BE2C (cell line): ENCODE data around the gene DICER1.

Experiments
- DNase-seq: peaks from one replicate; pipeline ENCODE4 v3.0.0-alpha.2; 2020
- H3K27me3 ChIP-seq: fragments of 250-450 bp; sonication (Bioruptor Pico); 2 replicates; pipeline ENCODE4 v1.5.1; 2020; ENCODE audit warnings: mild to moderate bottlenecking
- H3K36me3 ChIP-seq: fragments of 250-450 bp; sonication (Bioruptor Pico); 2 replicates; pipeline ENCODE4 v1.5.1; 2020; ENCODE audit warnings: mild to moderate bottlenecking
- H3K4me1 ChIP-seq: fragments of 250-450 bp; sonication (Bioruptor Pico); 2 replicates; pipeline ENCODE4 v1.5.1; 2020
- H3K4me3 ChIP-seq: 2 replicates; pipeline ENCODE4 v1.5.1; 2011; ENCODE audit warnings: low read depth, low read length
- H3K9me3 ChIP-seq: fragments of 250-450 bp; sonication (Bioruptor Pico); 2 replicates; pipeline ENCODE4 v1.5.1; 2020
- TF ChIP-seq, protein P1 (sequence below): IDR thresholded peaks from 2 replicates; pipeline ENCODE4 v1.5.1; 2012; ENCODE audit warnings: mild to moderate bottlenecking, low read depth, low read length

Gene DICER1

DNA sequence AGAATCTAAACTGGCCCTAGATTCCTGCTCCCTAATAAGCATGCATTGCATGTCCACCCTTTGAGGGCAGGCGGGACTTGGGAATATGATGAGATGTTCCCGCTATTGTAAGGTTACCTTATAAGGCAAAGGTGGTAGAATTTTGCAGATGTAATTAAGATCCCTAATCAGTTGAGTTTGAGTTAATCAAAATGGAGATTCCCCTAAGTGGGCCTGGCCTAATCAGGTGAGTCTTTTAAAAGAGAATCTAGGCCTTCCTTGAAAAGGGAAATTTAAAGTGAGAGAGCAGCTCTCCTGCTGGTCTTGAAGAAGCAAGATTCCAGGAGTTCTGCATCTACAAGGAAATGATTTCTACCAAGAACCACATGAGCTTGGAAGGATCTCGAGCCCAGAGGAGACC, 83.4 kb downstream of the DICER1 start:
- H3K9me3 ChIP-seq = no peaks in the 10 kb centered on the region
- no peak for DNase-seq
- H3K36me3 ChIP-seq = no peaks in the 10 kb centered on the region
- H3K4me3 ChIP-seq = no peak overlapping the region
- TF ChIP-seq, protein P1, sequence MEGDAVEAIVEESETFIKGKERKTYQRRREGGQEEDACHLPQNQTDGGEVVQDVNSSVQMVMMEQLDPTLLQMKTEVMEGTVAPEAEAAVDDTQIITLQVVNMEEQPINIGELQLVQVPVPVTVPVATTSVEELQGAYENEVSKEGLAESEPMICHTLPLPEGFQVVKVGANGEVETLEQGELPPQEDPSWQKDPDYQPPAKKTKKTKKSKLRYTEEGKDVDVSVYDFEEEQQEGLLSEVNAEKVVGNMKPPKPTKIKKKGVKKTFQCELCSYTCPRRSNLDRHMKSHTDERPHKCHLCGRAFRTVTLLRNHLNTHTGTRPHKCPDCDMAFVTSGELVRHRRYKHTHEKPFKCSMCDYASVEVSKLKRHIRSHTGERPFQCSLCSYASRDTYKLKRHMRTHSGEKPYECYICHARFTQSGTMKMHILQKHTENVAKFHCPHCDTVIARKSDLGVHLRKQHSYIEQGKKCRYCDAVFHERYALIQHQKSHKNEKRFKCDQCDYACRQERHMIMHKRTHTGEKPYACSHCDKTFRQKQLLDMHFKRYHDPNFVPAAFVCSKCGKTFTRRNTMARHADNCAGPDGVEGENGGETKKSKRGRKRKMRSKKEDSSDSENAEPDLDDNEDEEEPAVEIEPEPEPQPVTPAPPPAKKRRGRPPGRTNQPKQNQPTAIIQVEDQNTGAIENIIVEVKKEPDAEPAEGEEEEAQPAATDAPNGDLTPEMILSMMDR = no peak
- no peaks in the 10 kb centered on the region for H3K4me1 ChIP-seq
- peaks cover 32% of the 10 kb centered on the region for H3K27me3 ChIP-seq

DNA sequence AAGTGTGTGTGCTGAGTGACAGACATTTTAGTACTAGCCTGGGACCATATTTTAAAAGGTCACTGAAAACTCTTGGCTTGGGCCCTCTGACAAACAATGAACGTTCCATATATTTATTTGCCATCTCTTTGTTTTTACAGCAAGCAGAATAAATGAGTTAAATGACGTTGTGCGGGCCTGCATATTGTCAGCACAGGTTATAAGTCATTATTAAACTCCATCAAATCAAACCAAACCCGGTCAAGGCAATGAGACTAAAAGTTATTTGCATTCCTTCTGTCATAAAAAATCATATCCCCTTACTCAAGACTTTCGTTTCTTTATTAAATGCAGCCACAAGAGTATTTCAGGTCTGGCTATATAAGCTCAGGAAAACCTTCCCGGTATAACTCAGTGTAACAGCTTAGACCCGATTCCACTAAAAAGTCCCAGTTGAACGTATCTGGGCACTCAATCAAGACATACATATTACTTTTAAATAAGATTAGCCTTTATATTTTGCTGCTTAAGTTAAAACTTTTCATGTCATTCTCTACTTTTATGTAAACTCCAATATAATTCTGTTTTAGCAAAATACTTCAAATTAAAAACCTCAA, 84.9 kb downstream of the DICER1 start:
- no peaks in the 10 kb centered on the region for H3K9me3 ChIP-seq
- TF ChIP-seq, protein P1 = no peak
- no peak for DNase-seq
- H3K27me3 ChIP-seq = peaks cover 32% of the 10 kb centered on the region
- no peak overlapping the region for H3K4me3 ChIP-seq
- H3K36me3 ChIP-seq = no peaks in the 10 kb centered on the region
- no peaks in the 10 kb centered on the region for H3K4me1 ChIP-seq

DNA sequence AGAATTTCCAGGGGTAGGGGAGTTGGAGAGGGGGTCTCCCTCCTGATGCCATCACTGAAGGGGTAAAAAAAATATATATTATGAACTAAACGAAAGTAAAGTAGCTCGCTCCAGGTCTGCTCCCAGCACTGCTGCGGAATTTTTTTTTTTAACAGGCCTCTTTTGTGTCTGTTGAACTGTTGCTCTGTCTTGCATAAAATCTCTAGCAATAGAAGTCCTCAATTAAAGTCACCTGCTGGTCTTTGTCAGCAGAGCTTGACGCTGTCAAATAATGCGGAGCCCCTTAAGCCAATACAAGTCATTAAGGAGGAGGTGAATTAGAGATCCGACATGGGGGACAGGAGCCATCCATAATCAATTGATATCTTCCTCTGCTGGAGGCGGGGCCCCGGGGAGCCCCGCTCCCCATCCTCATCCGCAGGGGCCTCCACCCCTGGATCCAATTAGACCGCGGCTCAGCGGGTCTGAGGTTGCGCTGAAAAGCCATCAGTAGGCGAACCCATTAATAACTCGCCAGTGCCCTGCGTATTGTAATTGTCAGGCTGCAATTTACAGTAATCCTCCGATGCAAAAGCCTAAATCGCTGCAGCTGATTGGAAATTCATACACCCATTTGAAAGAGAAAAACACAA, 85.6 kb downstream of the DICER1 start:
- Histone ChIP-seq H3K4me3 (peak overlapping the region; percentile 3; the same call in 1 of the 2 replicates), H3K36me3 (no peaks in the 10 kb centered on the region), H3K27me3 (peaks cover 32% of the 10 kb centered on the region), H3K9me3 (no peaks in the 10 kb centered on the region), H3K4me1 (no peaks in the 10 kb centered on the region)
- TF ChIP-seq, protein P1 = no peak
- DNase-seq = no peak

DNA sequence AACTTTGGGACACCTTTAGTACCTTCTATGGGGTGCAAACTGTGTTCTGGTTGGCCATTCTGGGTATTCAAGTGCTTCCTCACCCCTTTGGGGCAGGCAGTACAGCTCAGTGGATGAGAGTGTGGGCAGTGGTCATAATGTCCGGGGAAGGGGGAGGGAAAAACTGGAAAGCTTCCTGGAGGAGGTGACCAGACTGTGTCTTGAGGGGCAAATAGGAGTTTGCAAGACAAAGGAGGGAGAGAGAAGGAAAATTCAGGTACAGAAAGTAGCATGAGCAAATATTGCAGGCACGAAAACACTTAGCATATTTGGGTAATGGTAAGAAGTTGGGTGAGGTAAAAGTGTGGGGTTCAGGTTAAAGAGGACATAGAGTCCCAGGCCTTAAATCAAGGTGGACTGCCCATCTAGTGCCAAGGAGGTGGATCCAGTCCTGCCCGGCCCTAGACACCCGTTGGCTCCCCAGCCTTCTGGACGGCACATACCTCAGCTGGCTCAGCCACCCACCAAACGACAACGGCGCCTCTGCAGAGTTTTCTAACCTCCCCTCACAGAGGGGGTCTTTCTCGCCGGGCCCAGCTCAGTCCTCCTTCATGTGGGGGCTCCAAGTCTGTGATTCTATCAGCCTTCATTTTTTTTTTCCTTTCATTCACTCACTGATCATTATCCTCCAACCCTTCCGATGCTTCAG, 86.4 kb downstream of the DICER1 start:
- TF ChIP-seq, protein P1 = no peak
- no peaks in the 10 kb centered on the region for H3K4me1 ChIP-seq
- no peaks in the 10 kb centered on the region for H3K36me3 ChIP-seq
- no peak for DNase-seq
- H3K9me3 ChIP-seq = no peaks in the 10 kb centered on the region
- H3K4me3 ChIP-seq = no peak overlapping the region
- peaks cover 32% of the 10 kb centered on the region for H3K27me3 ChIP-seq

DNA sequence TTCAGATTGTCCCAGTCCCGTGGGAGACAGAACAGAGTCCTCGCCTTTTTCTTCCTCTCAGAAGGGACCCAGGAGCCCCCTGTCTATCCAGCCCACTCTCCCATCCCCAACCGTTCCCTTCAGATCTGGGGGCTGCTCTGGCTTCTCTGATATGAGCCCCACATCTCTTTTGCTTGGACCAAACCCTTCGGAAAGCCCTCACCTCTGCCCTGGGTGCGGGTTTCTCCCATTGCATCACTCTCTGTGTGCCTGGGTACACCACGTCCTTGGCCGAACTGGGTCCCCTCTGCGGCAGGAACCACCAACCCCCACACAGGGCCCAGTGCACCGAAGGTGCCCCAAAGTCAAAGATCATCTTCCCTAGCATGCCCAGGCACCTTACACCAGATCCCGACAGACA, 87.8 kb downstream of the DICER1 start:
- no peaks in the 10 kb centered on the region for H3K4me1 ChIP-seq
- no peak overlapping the region for H3K4me3 ChIP-seq
- no peaks in the 10 kb centered on the region for H3K9me3 ChIP-seq
- H3K36me3 ChIP-seq = no peaks in the 10 kb centered on the region
- peaks cover 30% of the 10 kb centered on the region for H3K27me3 ChIP-seq
- no peak for DNase-seq
- TF ChIP-seq, protein P1 = no peak

DNA sequence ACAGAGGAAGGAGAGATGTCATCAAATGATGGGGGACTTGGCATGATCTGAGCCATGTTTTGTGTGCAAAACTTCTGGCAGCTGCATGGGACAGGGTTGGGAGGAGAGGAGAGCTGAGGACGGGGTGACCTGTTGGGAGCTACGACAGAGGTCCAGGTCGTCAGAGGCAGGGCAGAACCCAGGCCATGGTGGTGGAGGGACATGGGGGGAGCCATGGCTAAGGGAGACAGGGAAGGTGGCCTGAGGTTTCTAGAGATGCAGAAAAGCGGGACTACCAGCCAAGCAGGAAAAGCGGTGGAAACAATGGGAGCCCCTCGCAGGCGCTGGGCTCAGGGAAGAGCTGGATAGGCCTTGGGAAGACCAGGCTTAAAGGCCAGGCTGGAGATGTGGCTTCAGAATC, 88.3 kb downstream of the DICER1 start:
- H3K36me3 ChIP-seq = no peaks in the 10 kb centered on the region
- H3K4me1 ChIP-seq = no peaks in the 10 kb centered on the region
- TF ChIP-seq, protein P1 = no peak
- H3K9me3 ChIP-seq = no peaks in the 10 kb centered on the region
- no peak for DNase-seq
- no peak overlapping the region for H3K4me3 ChIP-seq
- peaks cover 25% of the 10 kb centered on the region for H3K27me3 ChIP-seq
